Measurements from ENCODE around the gene PTPRA. TPM values are rescaled to one million over a fixed set of nuclear protein-coding genes. Genes with fewer than 3 reads are reported as not detected.

The PTPRA gene
- total and polyA plus RNA-seq, 2 of the 13 experiments (the other 11 are each of a cell fraction or from before 2014, with no cell fraction given): 47.2 to 127 TPM

- peak; percentile 60; the same call in 1 of the 2 replicates for TF ChIP-seq ARID4A (CRISPR knock-in tag; IDR thresholded peaks at IDR 0.05; ENCODE audit: borderline replicate concordance)
- peak; percentile 12; the same call in 1 of the 2 replicates for TF ChIP-seq SP4 (CRISPR knock-in tag; IDR thresholded peaks at IDR 0.05)
- TF ChIP-seq SAP130 (CRISPR knock-in tag; IDR thresholded peaks at IDR 0.05; ENCODE audit: low read depth): peak; percentile 74
- no peak for TF ChIP-seq ZNF7 (CRISPR knock-in tag; IDR thresholded peaks at IDR 0.05)
Observed at GRCh38 chr20:2840967-2841531, 32.2 kb upstream of the PTPRA start (continued).

- ChIA-PET CTCF (ENCODE audit: low intra/inter-chr PET ratio, low total read pairs) (no interaction called here), POLR2A (no interaction called here)
- Histone ChIP-seq H3K9ac (ENCODE audit: insufficient read depth, low read depth, low read length) (no peak overlapping the region), H2AFZ (ENCODE audit: low read length) (no peak overlapping the region), H3K4me3 (replicated peaks in 1 of 3; ENCODE audit: insufficient read depth in 1 of 3, low read depth in 2 of 3, low read length in 3 of 3) (no peak overlapping the region), H3K79me2 (ENCODE audit: insufficient read depth, low read length) (no peaks in the 10 kb centered on the region), H3K36me3 (replicated peaks in 1 of 2; ENCODE audit: control insufficient read depth in 1 of 2, insufficient read depth in 2 of 2, low read length in 2 of 2) (no peaks in the 10 kb centered on the region), H3K27ac (ENCODE audit: extremely low read length, insufficient read depth, low read length) (no peak overlapping the region), H3K4me1 (ENCODE audit: insufficient read depth, low read length) (peaks cover 9% of the 10 kb centered on the region), H3K4me2 (ENCODE audit: low read depth, low read length) (no peak overlapping the region), H4K20me1 (ENCODE audit: insufficient read depth, low read length) (no peaks in the 10 kb centered on the region), H3K9me3 (ENCODE audit: low read length) (no peaks in the 10 kb centered on the region), H3K27me3 (ENCODE audit: control insufficient read depth in 1 of 2, insufficient read depth in 2 of 2, low read length in 2 of 2) (no peaks in the 10 kb centered on the region; a peak in 1 of 5 replicates)
- no TSS peak for BruUV-seq (replicated peaks)
- FAIRE-seq (no peak), ATAC-seq (no peak), DNase-seq (ENCODE audit: low spot score) (no peak)
- 82% methylated on average over 2 of the region's 2 CpGs for WGBS (ENCODE audit: low lambda C conversion rate)
- in situ Hi-C loops (cut with HindIII; ENCODE audit: extremely low pct_ligation_motif_present, low pct_unique_long_range_greater_than_20kb) (loop anchor here (10.0 kb wide), 1 partner anchor 91 kb away; no protein-coding TSS in a partner anchor), intact Hi-C loops (cut with micrococcal nuclease; ENCODE audit: unreplicated experiment) (no loop called here)
- TF ChIP-seq EZH2 (conservative IDR thresholded peaks at IDR 0.05; ENCODE audit: low read depth, low read length): no peak
- no peak for TF ChIP-seq ZFP41 (CRISPR knock-in tag; IDR thresholded peaks at IDR 0.05; ENCODE audit: borderline replicate concordance)
- TF ChIP-seq MTERF4 (CRISPR knock-in tag; IDR thresholded peaks at IDR 0.05): no peak
- no peak for TF ChIP-seq MED1 (CRISPR knock-in tag; IDR thresholded peaks at IDR 0.05)
- no peak for TF ChIP-seq SMAD1 (CRISPR knock-in tag; IDR thresholded peaks at IDR 0.05; ENCODE audit: borderline replicate concordance, low read depth)
- no peak for TF ChIP-seq ZNF747 (CRISPR knock-in tag; IDR thresholded peaks at IDR 0.05; ENCODE audit: borderline replicate concordance)
- no peak for TF ChIP-seq SIN3B (IDR thresholded peaks at IDR 0.05; ENCODE audit: low read length)
- TF ChIP-seq ZNF460 (CRISPR knock-in tag; IDR thresholded peaks at IDR 0.05; ENCODE audit: borderline replicate concordance): no peak
- no peak for TF ChIP-seq ZSCAN30 (CRISPR knock-in tag; IDR thresholded peaks at IDR 0.05)
- no peak for TF ChIP-seq ZNF672 (CRISPR knock-in tag; IDR thresholded peaks at IDR 0.05)
- TF ChIP-seq PTBP1 (IDR thresholded peaks at IDR 0.05; ENCODE audit: low read depth, low read length, poor library complexity, severe bottlenecking): no peak
Observed at GRCh38 chr20:2845607-2846006, 27.7 kb upstream of the PTPRA start.
